HepG2 (cell line): ENCODE results near the gene TBC1D20. TPM values are rescaled to one million over a fixed set of nuclear protein-coding genes. Genes with fewer than 3 reads are reported as not detected.

Source experiments
- CEBPG ChIP-seq: IDR thresholded peaks from 2 replicates; pipeline ENCODE4 v1.6.1; 2016
- CENPX ChIP-seq: sonication (generic); formaldehyde crosslinking; IDR thresholded peaks from 2 replicates; pipeline ENCODE4 v1.9.0; 2021; ENCODE audit warnings: mild to moderate bottlenecking, missing genetic modification reagents, moderate library complexity
- EEA1 ChIP-seq: sonication (generic); formaldehyde crosslinking; IDR thresholded peaks from 2 replicates; pipeline ENCODE4 v1.5.1; 2020; ENCODE audit warnings: mild to moderate bottlenecking, missing genetic modification reagents, borderline replicate concordance
- GATAD2A ChIP-seq: IDR thresholded peaks from 2 replicates; pipeline ENCODE4 v1.6.1; 2016
- MXI1 ChIP-seq: IDR thresholded peaks from 3 replicates; pipeline ENCODE4 v1.6.1; 2012; ENCODE audit warnings: low read depth, low read length, inconsistent platforms, borderline replicate concordance
- PAWR ChIP-seq: sonication (generic); formaldehyde crosslinking; IDR thresholded peaks from 2 replicates; pipeline ENCODE4 v1.4.0; 2020; ENCODE audit warnings: missing genetic modification reagents, mild to moderate bottlenecking, borderline replicate concordance
- PHF20 ChIP-seq: sonication (generic); formaldehyde crosslinking; IDR thresholded peaks from 2 replicates; pipeline ENCODE4 v1.5.0; 2020; ENCODE audit warnings: mild to moderate bottlenecking, missing genetic modification reagents
- RARA ChIP-seq: IDR thresholded peaks from 2 replicates; pipeline ENCODE4 v1.6.1; 2016; ENCODE audit warnings: missing genetic modification reagents, missing compliant biosample characterization
- RFX1 ChIP-seq: fragments of 450-650 bp; IDR thresholded peaks from 2 replicates; pipeline ENCODE4 v1.6.1; 2017
- RFXANK ChIP-seq: IDR thresholded peaks from 2 replicates; pipeline ENCODE4 v1.6.1; 2016
- SETDB1 ChIP-seq: sonication (generic); formaldehyde crosslinking; IDR thresholded peaks from 2 replicates; pipeline ENCODE4 v1.5.1; 2020; ENCODE audit warnings: missing genetic modification reagents, mild to moderate bottlenecking, borderline replicate concordance
- SUZ12 ChIP-seq: fragments of 150-350 bp; IDR thresholded peaks from 2 replicates; pipeline ENCODE4 v1.6.1; 2014; ENCODE audit warnings: low read depth, low read length
- U2AF1 ChIP-seq: fragments of 200-400 bp; formaldehyde crosslinking; optimal IDR thresholded peaks from 2 replicates; pipeline ENCODE3; 2017; ENCODE audit warnings: mild to moderate bottlenecking, low read depth, low read length
- XBP1 ChIP-seq: sonication (generic); formaldehyde crosslinking; IDR thresholded peaks from 2 replicates; pipeline ENCODE4 v1.5.0; 2020; ENCODE audit warnings: missing genetic modification reagents
- XRCC5 ChIP-seq: fragments of 200-400 bp; formaldehyde crosslinking; optimal IDR thresholded peaks from 2 replicates; pipeline ENCODE3; 2017; ENCODE audit warnings: mild to moderate bottlenecking, low read length
- ZNF225 ChIP-seq: sonication (generic); formaldehyde crosslinking; IDR thresholded peaks from 2 replicates; pipeline ENCODE4 v1.4.0; 2020; ENCODE audit warnings: mild to moderate bottlenecking, missing genetic modification reagents
- ZNF30 ChIP-seq: sonication (generic); formaldehyde crosslinking; IDR thresholded peaks from 2 replicates; pipeline ENCODE4 v1.5.0; 2020; ENCODE audit warnings: mild to moderate bottlenecking, missing genetic modification reagents
- ZNF496 ChIP-seq: sonication (generic); formaldehyde crosslinking; IDR thresholded peaks from 2 replicates; pipeline ENCODE4 v1.8.1; 2023; ENCODE audit warnings: mild to moderate bottlenecking, moderate library complexity, missing genetic modification reagents; ENCODE audit not compliant: insufficient replicate concordance
- ZNF614 ChIP-seq: IDR thresholded peaks from 2 replicates; pipeline ENCODE4 v1.6.1; 2018; ENCODE audit warnings: missing biosample characterization, missing genetic modification reagents, inconsistent platforms, borderline replicate concordance
- ZNF709 ChIP-seq: sonication (generic); formaldehyde crosslinking; IDR thresholded peaks from 2 replicates; pipeline ENCODE4 v1.5.0; 2020; ENCODE audit warnings: mild to moderate bottlenecking, missing genetic modification reagents
- ZNF746 ChIP-seq: sonication (generic); formaldehyde crosslinking; IDR thresholded peaks from 2 replicates; pipeline ENCODE4 v1.8.0; 2022; ENCODE audit warnings: mild to moderate bottlenecking, missing genetic modification reagents
- ZNF790 ChIP-seq: sonication (generic); formaldehyde crosslinking; IDR thresholded peaks from 2 replicates; pipeline ENCODE4 v1.8.0; 2022; ENCODE audit warnings: missing genetic modification reagents, mild to moderate bottlenecking, borderline replicate concordance
- ZNF792 ChIP-seq: IDR thresholded peaks from 2 replicates; pipeline ENCODE4 v1.6.1; 2016
- ZSCAN22 ChIP-seq: sonication (generic); formaldehyde crosslinking; IDR thresholded peaks from 2 replicates; pipeline ENCODE4 v1.4.0; 2020; ENCODE audit warnings: mild to moderate bottlenecking, missing genetic modification reagents
- polyA plus RNA-seq, 8 experiments: library from polyadenylated mRNA; depleted of rRNA in 3 of 8; stranded (reverse) in 7 of 8; unstranded in 1 of 8; fragments of >200 nt; fragmentation: Illumina TruSeq in 4 of 8; extraction: Trizol in 4 of 8; gene quantifications; 2 replicates each; pipeline versions ENCODE4 v1.2.1 to v1.2.3, GENCODE V29; 2011 to 2016; ENCODE audit warnings: low read depth in 4 of 8, missing spikeins in 1 of 8, mixed read lengths in 1 of 8; ENCODE audit not compliant: insufficient read depth in 1 of 8
- total RNA-seq, 5 experiments: library from RNA; depleted of rRNA; stranded (reverse); fragments of >200 nt; fragmentation: Illumina TruSeq; extraction: Trizol; gene quantifications; 2 replicates each; pipeline ENCODE4 v1.2.3, GENCODE V29; 2016; ENCODE audit warnings: low read depth in 1 of 5
- TF ChIP-seq, protein P1 (sequence below): IDR thresholded peaks from 2 replicates; pipeline ENCODE4 v1.6.1; 2016; ENCODE audit warnings: low read depth
- TF ChIP-seq, protein P2 (sequence below): sonication (generic); formaldehyde crosslinking; conservative IDR thresholded peaks from 2 replicates; pipeline ENCODE4 v1.4.0; 2020; ENCODE audit warnings: missing genetic modification reagents
- TF ChIP-seq, protein P3 (sequence below): sonication (generic); formaldehyde crosslinking; IDR thresholded peaks from 2 replicates; pipeline ENCODE4 v1.5.0; 2020; ENCODE audit warnings: mild to moderate bottlenecking, missing genetic modification reagents
- TF ChIP-seq, protein P4 (sequence below): IDR thresholded peaks from 2 replicates; pipeline ENCODE4 v1.6.1; 2016; ENCODE audit warnings: low read depth, control low read depth

TBC1D20 gene
- total and polyA plus RNA-seq, 2 of the 13 experiments (the other 11 are each of a cell fraction or from before 2014, with no cell fraction given): 36.6 to 47.1 TPM

DNA sequence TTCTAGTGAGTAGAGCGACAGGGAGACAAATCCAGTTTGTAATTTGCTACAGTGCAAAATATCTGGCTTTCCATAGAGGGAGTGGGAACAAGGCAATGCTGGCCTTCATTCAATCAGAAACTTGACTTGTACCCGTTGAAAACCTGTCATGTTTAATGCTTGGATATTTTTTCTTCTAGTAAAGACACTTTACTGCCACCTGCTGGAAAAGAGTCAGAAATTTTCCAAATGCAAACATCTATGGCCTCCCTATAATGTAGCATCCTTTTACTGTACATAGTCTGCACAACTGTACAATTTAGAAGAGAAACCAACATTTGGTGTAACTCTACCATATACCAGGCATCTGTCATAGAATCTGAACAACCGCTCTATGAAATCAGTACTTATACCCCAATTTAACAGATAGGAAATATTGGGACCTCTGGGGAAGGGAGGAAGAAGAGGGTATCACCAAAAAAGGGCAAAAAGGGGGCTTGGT lies 16.7 kb upstream of the TBC1D20 start (continued):
- TF ChIP-seq CEBPG (CRISPR knock-in tag) (no peak), CENPX (CRISPR knock-in tag) (no peak), SETDB1 (CRISPR knock-in tag) (no peak), GATAD2A (CRISPR knock-in tag) (peak; percentile 40; the same call in 1 of the 2 replicates), ZNF792 (no peak), XBP1 (no peak), ZNF709 (CRISPR knock-in tag) (no peak), XRCC5 (no peak), ZNF496 (CRISPR knock-in tag) (no peak), RFXANK (CRISPR knock-in tag) (no peak), ZNF30 (CRISPR knock-in tag) (no peak), EEA1 (CRISPR knock-in tag) (no peak), PAWR (CRISPR knock-in tag) (no peak), RARA (CRISPR knock-in tag) (no peak), MXI1 (no peak), ZNF225 (CRISPR knock-in tag) (no peak), RFX1 (no peak), U2AF1 (no peak), ZNF790 (CRISPR knock-in tag) (no peak), ZSCAN22 (no peak), SUZ12 (no peak), PHF20 (no peak), ZNF614 (CRISPR knock-in tag) (no peak), ZNF746 (CRISPR knock-in tag) (no peak)
- TF ChIP-seq, protein P1, sequence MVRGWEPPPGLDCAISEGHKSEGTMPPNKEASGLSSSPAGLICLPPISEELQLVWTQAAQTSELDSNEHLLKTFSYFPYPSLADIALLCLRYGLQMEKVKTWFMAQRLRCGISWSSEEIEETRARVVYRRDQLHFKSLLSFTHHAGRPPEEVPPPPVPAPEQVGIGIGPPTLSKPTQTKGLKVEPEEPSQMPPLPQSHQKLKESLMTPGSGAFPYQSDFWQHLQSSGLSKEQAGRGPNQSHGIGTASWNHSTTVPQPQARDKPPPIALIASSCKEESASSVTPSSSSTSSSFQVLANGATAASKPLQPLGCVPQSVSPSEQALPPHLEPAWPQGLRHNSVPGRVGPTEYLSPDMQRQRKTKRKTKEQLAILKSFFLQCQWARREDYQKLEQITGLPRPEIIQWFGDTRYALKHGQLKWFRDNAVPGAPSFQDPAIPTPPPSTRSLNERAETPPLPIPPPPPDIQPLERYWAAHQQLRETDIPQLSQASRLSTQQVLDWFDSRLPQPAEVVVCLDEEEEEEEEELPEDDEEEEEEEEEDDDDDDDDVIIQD (CRISPR knock-in tag): no peak
- TF ChIP-seq, protein P2, sequence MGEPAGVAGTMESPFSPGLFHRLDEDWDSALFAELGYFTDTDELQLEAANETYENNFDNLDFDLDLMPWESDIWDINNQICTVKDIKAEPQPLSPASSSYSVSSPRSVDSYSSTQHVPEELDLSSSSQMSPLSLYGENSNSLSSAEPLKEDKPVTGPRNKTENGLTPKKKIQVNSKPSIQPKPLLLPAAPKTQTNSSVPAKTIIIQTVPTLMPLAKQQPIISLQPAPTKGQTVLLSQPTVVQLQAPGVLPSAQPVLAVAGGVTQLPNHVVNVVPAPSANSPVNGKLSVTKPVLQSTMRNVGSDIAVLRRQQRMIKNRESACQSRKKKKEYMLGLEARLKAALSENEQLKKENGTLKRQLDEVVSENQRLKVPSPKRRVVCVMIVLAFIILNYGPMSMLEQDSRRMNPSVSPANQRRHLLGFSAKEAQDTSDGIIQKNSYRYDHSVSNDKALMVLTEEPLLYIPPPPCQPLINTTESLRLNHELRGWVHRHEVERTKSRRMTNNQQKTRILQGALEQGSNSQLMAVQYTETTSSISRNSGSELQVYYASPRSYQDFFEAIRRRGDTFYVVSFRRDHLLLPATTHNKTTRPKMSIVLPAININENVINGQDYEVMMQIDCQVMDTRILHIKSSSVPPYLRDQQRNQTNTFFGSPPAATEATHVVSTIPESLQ: no peak
- TF ChIP-seq, protein P3, sequence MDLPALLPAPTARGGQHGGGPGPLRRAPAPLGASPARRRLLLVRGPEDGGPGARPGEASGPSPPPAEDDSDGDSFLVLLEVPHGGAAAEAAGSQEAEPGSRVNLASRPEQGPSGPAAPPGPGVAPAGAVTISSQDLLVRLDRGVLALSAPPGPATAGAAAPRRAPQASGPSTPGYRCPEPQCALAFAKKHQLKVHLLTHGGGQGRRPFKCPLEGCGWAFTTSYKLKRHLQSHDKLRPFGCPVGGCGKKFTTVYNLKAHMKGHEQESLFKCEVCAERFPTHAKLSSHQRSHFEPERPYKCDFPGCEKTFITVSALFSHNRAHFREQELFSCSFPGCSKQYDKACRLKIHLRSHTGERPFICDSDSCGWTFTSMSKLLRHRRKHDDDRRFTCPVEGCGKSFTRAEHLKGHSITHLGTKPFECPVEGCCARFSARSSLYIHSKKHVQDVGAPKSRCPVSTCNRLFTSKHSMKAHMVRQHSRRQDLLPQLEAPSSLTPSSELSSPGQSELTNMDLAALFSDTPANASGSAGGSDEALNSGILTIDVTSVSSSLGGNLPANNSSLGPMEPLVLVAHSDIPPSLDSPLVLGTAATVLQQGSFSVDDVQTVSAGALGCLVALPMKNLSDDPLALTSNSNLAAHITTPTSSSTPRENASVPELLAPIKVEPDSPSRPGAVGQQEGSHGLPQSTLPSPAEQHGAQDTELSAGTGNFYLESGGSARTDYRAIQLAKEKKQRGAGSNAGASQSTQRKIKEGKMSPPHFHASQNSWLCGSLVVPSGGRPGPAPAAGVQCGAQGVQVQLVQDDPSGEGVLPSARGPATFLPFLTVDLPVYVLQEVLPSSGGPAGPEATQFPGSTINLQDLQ (CRISPR knock-in tag): no peak
- TF ChIP-seq, protein P4, sequence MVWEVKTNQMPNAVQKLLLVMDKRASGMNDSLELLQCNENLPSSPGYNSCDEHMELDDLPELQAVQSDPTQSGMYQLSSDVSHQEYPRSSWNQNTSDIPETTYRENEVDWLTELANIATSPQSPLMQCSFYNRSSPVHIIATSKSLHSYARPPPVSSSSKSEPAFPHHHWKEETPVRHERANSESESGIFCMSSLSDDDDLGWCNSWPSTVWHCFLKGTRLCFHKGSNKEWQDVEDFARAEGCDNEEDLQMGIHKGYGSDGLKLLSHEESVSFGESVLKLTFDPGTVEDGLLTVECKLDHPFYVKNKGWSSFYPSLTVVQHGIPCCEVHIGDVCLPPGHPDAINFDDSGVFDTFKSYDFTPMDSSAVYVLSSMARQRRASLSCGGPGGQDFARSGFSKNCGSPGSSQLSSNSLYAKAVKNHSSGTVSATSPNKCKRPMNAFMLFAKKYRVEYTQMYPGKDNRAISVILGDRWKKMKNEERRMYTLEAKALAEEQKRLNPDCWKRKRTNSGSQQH: no peak
